IPS-20b (cell line): Measurements from ENCODE around the gene SLC30A3.
"Not testable (repeated sequence)": the region's sequence is repeated elsewhere in the genome, so short reads cannot be mapped to it uniquely, and the experiment has no call there.

Source experiments
- H3K27ac ChIP-seq: one replicate; pipeline ENCODE4 v1.5.1; 2013; ENCODE audit warnings: low read length
- H3K27me3 ChIP-seq: 2 replicates; pipeline ENCODE4 v1.6.1; 2013; ENCODE audit warnings: mild to moderate bottlenecking, low read length, inconsistent platforms; ENCODE audit not compliant: insufficient read depth
- H3K36me3 ChIP-seq: 2 replicates; pipeline ENCODE4 v1.6.1; 2013; ENCODE audit warnings: low read depth, mild to moderate bottlenecking, inconsistent platforms, low read length, moderate library complexity; ENCODE audit not compliant: insufficient read depth
- H3K4me1 ChIP-seq: 2 replicates; pipeline ENCODE4 v1.6.1; 2013; ENCODE audit warnings: mild to moderate bottlenecking, control low read depth, inconsistent platforms, low read length, moderate library complexity; ENCODE audit not compliant: insufficient read depth
- H3K4me3 ChIP-seq: 2 replicates; pipeline ENCODE4 v1.5.1; 2013; ENCODE audit warnings: mild to moderate bottlenecking, low read length, inconsistent platforms
- H3K9ac ChIP-seq: 2 replicates; pipeline ENCODE4 v1.6.1; 2013; ENCODE audit warnings: low read depth, mild to moderate bottlenecking, inconsistent platforms, low read length, moderate library complexity
- H3K9me3 ChIP-seq: 2 replicates; pipeline ENCODE4 v1.6.1; 2013; ENCODE audit warnings: mild to moderate bottlenecking, low read depth, low read length, inconsistent platforms; ENCODE audit not compliant: insufficient read depth

Gene SLC30A3

DNA sequence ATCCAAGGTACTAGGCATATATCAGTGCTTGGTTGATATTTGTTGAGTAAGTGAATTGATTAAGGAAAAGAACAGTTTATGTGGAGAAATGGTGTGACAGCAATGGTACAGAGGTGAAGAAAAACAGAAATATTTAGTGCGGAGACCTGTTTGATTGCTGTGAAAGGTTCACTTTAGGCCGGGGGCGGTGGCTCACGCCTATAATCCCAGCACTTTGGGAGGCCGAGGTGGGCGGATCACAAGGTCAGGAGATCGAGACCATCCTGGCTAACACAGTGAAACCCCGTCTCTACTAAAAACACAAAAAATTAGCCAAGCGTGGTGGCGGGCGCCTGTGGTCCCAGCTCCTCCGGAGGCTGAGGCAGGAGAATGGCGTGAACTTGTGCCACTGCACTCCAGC lies 5.4 kb upstream of the SLC30A3 start:
- H3K4me3 ChIP-seq, H3K9me3 ChIP-seq, H3K4me1 ChIP-seq, H3K36me3 ChIP-seq, H3K27ac ChIP-seq, H3K9ac ChIP-seq: not testable (repeated sequence)
- H3K27me3 ChIP-seq, result peaks cover 48% of the 10 kb centered on the region

DNA sequence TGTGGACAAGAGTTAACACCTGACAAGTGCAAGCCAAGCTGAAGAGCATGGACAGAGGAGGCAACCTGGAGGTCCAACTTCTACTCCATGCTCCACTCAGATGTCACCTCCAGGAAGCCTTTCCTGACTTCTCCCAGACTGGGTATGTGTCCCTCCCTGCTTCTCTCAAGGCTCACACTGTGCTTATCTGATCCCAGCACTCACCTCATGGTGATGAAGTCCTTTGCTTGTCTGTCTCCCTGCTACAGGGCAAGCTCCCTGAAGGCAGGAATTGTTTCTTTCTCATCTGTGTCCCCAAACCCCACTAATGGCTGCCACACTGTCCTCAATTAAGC lies 2.7 kb upstream of the SLC30A3 start:
- Histone ChIP-seq H3K27ac (no peak overlapping the region), H3K9me3 (no peaks in the 10 kb centered on the region; the same call in 1 of the 2 replicates), H3K36me3 (no peaks in the 10 kb centered on the region), H3K4me1 (peaks cover 6% of the 10 kb centered on the region; the same call in 1 of the 2 replicates), H3K27me3 (peaks cover 76% of the 10 kb centered on the region), H3K9ac (no peak overlapping the region), H3K4me3 (peak overlapping the region; percentile 71; the same call in 1 of the 2 replicates)

DNA sequence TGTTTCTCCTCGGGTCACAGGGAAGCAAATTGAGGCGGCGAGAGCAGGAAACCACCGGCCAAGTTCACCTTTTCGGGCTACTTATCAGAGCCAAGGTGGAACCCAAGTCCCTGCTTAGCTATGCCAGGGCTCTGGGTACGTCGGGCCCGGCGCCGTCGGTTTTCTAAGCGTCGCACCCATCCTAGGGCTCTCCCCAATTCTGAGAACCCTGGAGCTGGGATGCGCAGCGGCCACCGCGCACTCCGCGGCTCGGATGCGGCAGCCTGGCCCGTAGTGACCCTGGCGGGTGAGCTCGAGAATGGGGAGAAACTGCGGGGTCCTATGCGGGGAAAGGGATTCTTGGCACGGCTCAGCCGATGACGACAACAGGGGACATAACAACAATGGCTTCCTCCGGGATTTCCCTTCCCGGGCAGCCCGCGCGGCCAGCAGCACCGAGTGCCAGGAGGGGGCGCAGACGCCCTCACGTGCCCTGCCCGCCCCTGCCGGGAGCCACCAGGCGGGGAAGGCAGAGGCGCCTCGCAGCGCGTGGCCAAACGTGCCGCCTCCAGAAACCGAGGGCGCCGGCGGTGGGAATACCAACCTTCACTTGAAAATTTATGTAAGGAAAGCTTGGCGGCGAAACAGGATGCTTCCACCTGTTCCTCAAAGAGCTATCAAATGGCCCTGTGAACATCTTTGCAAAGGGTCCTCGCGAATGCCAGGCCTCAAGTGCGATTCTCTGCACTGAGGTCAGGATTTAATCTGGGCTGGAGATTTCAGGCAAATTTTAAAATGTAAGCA lies 2.1 kb upstream of the SLC30A3 start:
- H3K27ac ChIP-seq, result no peak overlapping the region
- H3K4me3 ChIP-seq, result peak overlapping the region; percentile 71
- no peaks in the 10 kb centered on the region for H3K36me3 ChIP-seq
- peak overlapping the region; percentile 71; the same call in 1 of the 2 replicates for H3K9ac ChIP-seq
- no peaks in the 10 kb centered on the region; the same call in 1 of the 2 replicates for H3K9me3 ChIP-seq
- H3K27me3 ChIP-seq, result peaks cover 78% of the 10 kb centered on the region
- H3K4me1 ChIP-seq, result peaks cover 6% of the 10 kb centered on the region; the same call in 1 of the 2 replicates

DNA sequence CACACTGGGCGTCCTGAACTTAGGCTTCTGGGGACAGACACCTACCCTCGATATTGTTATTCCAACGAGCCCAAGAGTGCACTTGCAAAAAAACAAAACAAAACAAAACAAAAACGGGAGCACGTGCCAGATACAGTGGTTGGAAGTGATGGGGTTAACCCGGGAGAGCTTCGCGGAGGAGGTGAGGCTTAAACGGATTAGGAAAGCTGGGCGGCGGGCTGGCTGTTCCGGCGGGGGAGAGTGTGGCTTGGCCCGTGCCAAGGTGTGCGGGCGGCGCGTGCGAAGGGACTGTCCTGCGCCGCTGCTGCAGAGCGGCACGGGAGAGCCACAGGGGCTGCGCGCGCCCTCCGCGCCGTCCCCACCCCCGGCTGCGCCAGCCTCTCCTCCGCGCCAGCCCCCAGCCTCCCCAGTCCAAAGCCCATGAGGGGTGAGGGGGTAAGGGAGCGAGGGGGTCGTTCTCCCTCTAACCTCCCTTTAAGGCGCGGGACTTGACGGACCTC lies 1.5 kb upstream of the SLC30A3 start:
- Histone ChIP-seq H3K36me3 (no peaks in the 10 kb centered on the region), H3K9me3 (no peaks in the 10 kb centered on the region; the same call in 1 of the 2 replicates), H3K27ac (no peak overlapping the region), H3K4me3 (peak overlapping the region; percentile 71), H3K9ac (peak overlapping the region; percentile 71; the same call in 1 of the 2 replicates), H3K4me1 (peaks cover 6% of the 10 kb centered on the region; the same call in 1 of the 2 replicates), H3K27me3 (peaks cover 84% of the 10 kb centered on the region)

DNA sequence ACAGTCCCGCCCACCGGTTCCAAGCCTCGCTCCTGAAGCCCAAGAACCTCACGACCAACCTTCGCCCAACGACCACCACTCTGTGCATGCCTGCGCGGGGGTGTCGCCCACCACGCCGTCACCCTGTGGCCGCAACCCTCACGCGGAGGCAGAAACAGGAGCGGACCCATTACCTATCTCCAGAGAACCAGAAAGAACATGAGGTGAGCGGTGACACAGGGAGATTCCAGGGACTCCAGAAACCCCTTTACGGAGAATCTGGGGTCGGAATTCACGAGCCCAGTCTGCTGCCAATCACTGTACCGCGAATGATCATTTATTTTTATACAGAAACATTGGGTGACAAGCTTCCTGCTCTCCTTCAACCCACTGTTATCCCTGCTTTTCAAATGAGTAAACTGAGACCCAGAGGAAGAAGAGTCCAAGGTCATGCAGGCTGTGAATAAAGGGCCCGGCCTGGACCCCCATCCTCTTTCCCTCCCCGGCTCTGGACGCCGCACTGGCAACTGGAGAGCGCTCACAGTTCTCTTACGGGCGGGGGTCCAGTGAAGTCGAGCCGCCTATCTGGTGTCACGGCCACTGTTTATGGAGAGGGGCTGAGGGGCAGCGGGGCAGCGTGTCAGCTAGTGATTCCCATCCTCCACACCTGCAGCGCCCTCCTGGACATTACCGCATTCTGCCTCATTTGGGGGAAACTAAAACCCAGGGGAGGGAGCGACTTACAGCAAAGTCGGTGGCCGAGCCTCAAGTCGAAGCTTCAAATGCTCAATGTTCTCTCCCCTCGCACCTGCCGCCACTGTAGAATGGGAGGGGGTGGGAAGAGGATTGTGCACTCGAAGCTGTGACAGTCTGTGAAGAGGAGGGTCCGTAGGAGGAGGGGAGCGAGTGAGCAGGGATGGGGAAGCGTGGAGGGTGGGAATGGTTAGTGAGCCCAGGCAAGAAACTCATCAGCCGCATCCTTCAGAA lies 723 bp upstream of the SLC30A3 start:
- H3K4me1 ChIP-seq, result peaks cover 6% of the 10 kb centered on the region; the same call in 1 of the 2 replicates
- no peak overlapping the region for H3K27ac ChIP-seq
- peaks cover 84% of the 10 kb centered on the region for H3K27me3 ChIP-seq
- no peak overlapping the region; the same call in 1 of the 2 replicates for H3K9ac ChIP-seq
- H3K9me3 ChIP-seq, result no peaks in the 10 kb centered on the region; the same call in 1 of the 2 replicates
- peak overlapping the region; percentile 71 for H3K4me3 ChIP-seq
- no peaks in the 10 kb centered on the region for H3K36me3 ChIP-seq

DNA sequence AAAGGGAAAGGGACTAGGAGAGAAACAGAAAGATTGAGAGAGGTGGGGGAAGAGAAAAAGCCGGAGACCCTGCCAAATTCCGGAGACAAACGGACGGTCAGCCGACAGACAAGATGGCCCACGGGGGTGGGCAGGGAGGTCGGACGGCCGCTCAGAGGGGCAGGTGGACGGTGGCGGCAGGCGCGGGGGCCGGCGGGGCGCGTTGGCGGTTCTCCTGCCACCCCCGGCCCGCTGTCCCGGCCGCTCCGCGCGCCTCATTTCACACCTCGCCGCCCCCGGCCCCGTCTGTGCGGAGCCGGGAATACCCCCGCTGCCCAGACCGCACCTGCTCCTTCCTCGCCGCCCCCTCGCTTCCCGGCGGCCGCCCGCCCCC lies 935 bp downstream of the SLC30A3 start:
- no peak overlapping the region for H3K9ac ChIP-seq
- no peaks in the 10 kb centered on the region for H3K36me3 ChIP-seq
- H3K9me3 ChIP-seq, result no peaks in the 10 kb centered on the region; the same call in 1 of the 2 replicates
- H3K4me1 ChIP-seq, result peaks cover 6% of the 10 kb centered on the region; the same call in 1 of the 2 replicates
- peak overlapping the region; percentile 71; the same call in 1 of the 2 replicates for H3K4me3 ChIP-seq
- H3K27me3 ChIP-seq, result peaks cover 74% of the 10 kb centered on the region
- H3K27ac ChIP-seq, result no peak overlapping the region

DNA sequence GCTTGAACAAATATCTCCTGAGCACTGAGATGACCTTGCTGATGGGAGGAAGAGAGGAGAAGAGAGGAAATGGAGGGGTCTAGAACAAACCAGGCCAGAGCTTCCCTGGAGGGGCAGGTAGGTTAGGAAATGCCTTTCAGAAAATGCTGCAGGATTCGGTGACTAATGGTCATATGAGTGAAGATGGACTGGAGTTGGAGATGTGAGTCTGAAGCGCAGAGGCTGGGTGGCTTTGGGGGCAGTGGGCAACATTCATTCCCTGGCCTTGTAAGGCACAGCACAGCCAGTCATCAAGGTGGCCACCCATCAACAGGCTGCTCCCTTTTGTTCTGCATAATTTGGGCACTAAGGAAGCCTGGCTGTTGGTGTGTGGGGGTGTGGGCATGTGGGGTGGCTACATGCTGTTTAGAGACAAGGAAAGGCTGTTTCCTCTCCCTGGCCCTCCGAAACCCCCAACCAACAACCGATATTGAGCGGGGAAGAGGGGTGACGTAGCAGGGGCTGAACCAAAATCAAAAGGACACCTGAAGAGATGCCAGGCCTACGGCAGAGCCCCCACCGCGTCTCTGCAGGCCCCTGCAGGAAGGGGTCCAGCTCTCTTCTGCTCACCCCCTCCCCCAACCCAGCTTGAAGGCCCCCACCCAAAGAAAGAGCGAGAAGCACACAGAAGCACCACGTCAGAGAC lies 1.5 kb downstream of the SLC30A3 start:
- H3K4me3 ChIP-seq, result peak overlapping the region; percentile 71; the same call in 1 of the 2 replicates
- H3K9me3 ChIP-seq, result no peaks in the 10 kb centered on the region; the same call in 1 of the 2 replicates
- peaks cover 6% of the 10 kb centered on the region; the same call in 1 of the 2 replicates for H3K4me1 ChIP-seq
- H3K9ac ChIP-seq, result no peak overlapping the region
- no peaks in the 10 kb centered on the region for H3K36me3 ChIP-seq
- peaks cover 70% of the 10 kb centered on the region for H3K27me3 ChIP-seq
- H3K27ac ChIP-seq, result no peak overlapping the region

DNA sequence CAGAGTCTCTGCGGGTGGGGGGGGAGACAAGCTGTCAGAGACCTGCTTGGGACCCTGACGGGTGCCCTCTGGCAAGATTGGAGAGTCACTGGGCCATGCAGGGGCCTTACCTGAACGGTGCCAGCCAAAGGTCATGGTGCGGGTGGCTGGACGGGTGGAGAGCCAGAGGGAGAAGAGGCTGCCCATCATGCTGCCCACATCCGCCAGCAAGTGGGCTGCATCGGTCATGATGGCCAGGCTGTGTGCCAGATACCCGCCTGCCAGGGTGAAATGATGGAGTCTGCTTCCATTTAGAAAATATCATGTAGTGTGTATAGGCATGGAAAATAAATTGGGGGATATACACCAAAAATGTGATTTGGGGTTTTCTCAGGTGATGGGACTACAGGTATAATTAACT lies 4.8 kb downstream of the SLC30A3 start:
- no peaks in the 10 kb centered on the region for H3K9me3 ChIP-seq
- peaks cover 3% of the 10 kb centered on the region; the same call in 1 of the 2 replicates for H3K4me1 ChIP-seq
- no peak overlapping the region for H3K27ac ChIP-seq
- H3K27me3 ChIP-seq, result peaks cover 36% of the 10 kb centered on the region
- no peaks in the 10 kb centered on the region for H3K36me3 ChIP-seq
- no peak overlapping the region for H3K4me3 ChIP-seq
- H3K9ac ChIP-seq, result no peak overlapping the region

DNA sequence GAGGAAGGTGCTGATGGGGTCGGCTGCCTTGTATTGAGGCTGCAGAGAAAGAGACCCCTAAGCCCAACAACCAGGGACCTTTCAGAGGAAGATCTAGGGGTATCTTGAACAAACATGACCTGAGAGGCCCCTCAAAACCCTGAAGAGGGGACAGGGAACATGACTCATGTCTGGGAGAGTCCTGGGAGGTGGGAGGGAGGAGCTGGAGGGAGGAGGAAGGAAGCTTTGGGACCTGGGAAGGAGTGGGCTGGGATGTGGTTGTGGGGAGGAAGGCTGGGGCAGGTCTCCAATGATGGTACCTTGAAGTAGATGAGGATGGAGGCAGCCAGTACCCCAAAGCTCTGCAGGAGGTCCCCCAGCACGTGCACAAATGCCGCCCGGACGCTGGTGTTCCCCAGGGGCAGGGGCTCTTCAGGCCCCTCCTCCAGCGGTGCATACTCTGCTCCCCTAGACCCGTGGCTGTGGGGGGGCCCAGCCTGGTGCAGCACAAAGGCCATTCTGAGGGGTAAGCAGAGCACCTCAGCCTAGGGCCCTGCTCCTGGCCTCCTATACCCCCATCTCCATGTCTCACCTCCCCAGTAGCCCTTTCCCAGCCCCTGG lies 5.9 kb downstream of the SLC30A3 start:
- Histone ChIP-seq H3K9ac (no peak overlapping the region), H3K27me3 (peaks cover 27% of the 10 kb centered on the region), H3K27ac (no peak overlapping the region), H3K4me1 (peaks cover 3% of the 10 kb centered on the region; the same call in 1 of the 2 replicates), H3K9me3 (no peaks in the 10 kb centered on the region), H3K4me3 (no peak overlapping the region), H3K36me3 (no peaks in the 10 kb centered on the region)

DNA sequence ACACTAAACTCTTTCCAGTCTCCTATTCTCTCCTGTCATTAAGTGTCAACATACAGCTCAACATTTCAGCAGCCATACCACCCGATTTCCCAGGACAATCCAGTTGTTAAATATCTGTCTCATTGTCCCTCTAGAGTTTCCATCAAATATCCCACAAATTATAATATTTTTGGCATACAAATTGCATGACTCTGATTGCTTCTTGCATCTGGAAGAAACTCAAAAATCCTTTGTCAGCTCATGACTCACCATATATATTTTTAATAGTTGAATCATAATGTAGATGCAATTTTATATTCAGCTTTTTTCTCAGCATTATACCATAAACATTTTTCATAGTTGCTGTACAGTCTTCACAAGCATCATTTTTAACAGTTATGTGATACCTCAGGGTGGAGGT lies 7.2 kb downstream of the SLC30A3 start:
- Histone ChIP-seq H3K4me3 (no peak overlapping the region), H3K9ac (no peak overlapping the region), H3K4me1 (no peaks in the 10 kb centered on the region; the same call in 1 of the 2 replicates), H3K9me3 (no peaks in the 10 kb centered on the region), H3K36me3 (no peaks in the 10 kb centered on the region), H3K27me3 (peaks cover 27% of the 10 kb centered on the region), H3K27ac (no peak overlapping the region)
